ENCODE results near the gene MTFR2.

GRCh38 chr6:136288566-136289326 lies 38.6 kb upstream of the MTFR2 start:
- TF ChIP-seq, protein P1, sequence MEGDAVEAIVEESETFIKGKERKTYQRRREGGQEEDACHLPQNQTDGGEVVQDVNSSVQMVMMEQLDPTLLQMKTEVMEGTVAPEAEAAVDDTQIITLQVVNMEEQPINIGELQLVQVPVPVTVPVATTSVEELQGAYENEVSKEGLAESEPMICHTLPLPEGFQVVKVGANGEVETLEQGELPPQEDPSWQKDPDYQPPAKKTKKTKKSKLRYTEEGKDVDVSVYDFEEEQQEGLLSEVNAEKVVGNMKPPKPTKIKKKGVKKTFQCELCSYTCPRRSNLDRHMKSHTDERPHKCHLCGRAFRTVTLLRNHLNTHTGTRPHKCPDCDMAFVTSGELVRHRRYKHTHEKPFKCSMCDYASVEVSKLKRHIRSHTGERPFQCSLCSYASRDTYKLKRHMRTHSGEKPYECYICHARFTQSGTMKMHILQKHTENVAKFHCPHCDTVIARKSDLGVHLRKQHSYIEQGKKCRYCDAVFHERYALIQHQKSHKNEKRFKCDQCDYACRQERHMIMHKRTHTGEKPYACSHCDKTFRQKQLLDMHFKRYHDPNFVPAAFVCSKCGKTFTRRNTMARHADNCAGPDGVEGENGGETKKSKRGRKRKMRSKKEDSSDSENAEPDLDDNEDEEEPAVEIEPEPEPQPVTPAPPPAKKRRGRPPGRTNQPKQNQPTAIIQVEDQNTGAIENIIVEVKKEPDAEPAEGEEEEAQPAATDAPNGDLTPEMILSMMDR (IDR thresholded peaks at IDR 0.05; ENCODE audit: extremely low read depth in 1 of 2, insufficient read depth in 1 of 2, low read depth in 1 of 2, low read length in 2 of 2): no peak
- TF ChIP-seq POLR2AphosphoS5 (IDR thresholded peaks at IDR 0.05; ENCODE audit: insufficient read depth, low read depth, low read length) (no peak), POLR2A (IDR thresholded peaks at IDR 0.05; ENCODE audit: low read depth, low read length) (no peak), EZH2 (IDR thresholded peaks at IDR 0.05; ENCODE audit: borderline replicate concordance, low read depth, low read length, severe bottlenecking) (no peak), MAX (IDR thresholded peaks at IDR 0.05; ENCODE audit: insufficient read depth, insufficient read length) (no peak), JUN (IDR thresholded peaks at IDR 0.05; ENCODE audit: borderline replicate concordance, insufficient read depth, insufficient read length, low read depth) (no peak), MYC (IDR thresholded peaks at IDR 0.05; ENCODE audit: low read depth, low read length) (no peak)
